GM23248 (cell line): ENCODE data around the gene SIRT4. TPM values are rescaled to one million over a fixed set of nuclear protein-coding genes. Genes with fewer than 3 reads are reported as not detected.

Experiments
- DNase-seq: peaks from one replicate; pipeline ENCODE4 v3.0.0-alpha.2; 2015
- H2AFZ ChIP-seq: fragments of 200-600 bp; sonication (generic); 2 replicates; pipeline ENCODE4 v1.6.1; 2016; ENCODE audit warnings: antibody characterized with exemption
- H3F3A ChIP-seq: fragments of 200-600 bp; sonication (generic); 2 replicates; pipeline ENCODE4 v1.6.1; 2016; ENCODE audit warnings: mild to moderate bottlenecking, antibody characterized with exemption, mixed run types; ENCODE audit not compliant: insufficient read depth
- H3K27ac ChIP-seq: fragments of 200-600 bp; sonication (generic); 2 replicates; pipeline ENCODE4 v1.5.1; 2016; ENCODE audit warnings: mild to moderate bottlenecking
- H3K27me3 ChIP-seq: fragments of 200-600 bp; sonication (generic); replicated peaks from 2 replicates; pipeline ENCODE4 v1.6.1; 2016; ENCODE audit warnings: mild to moderate bottlenecking; ENCODE audit not compliant: insufficient read depth
- H3K36me3 ChIP-seq: fragments of 200-600 bp; sonication (generic); 2 replicates; pipeline ENCODE4 v1.6.1; 2016; ENCODE audit warnings: low read depth, mild to moderate bottlenecking
- H3K4me1 ChIP-seq: fragments of 200-600 bp; sonication (generic); 2 replicates; pipeline ENCODE4 v1.6.1; 2016; ENCODE audit warnings: mild to moderate bottlenecking; ENCODE audit not compliant: insufficient read depth
- H3K4me2 ChIP-seq: fragments of 200-600 bp; sonication (generic); one replicate; pipeline ENCODE4 v1.6.1; 2016; ENCODE audit warnings: mild to moderate bottlenecking; ENCODE audit not compliant: unreplicated experiment
- H3K4me3 ChIP-seq: fragments of 200-600 bp; sonication (generic); 2 replicates; pipeline ENCODE4 v1.5.1; 2016; ENCODE audit warnings: mild to moderate bottlenecking
- H3K79me2 ChIP-seq: fragments of 200-600 bp; sonication (generic); 2 replicates; pipeline ENCODE4 v1.6.1; 2016; ENCODE audit warnings: mild to moderate bottlenecking; ENCODE audit not compliant: insufficient read depth
- H3K9ac ChIP-seq: fragments of 200-600 bp; sonication (generic); 2 replicates; pipeline ENCODE4 v1.6.1; 2016; ENCODE audit warnings: mild to moderate bottlenecking
- H3K9me2 ChIP-seq: fragments of 200-600 bp; sonication (generic); 2 replicates; pipeline ENCODE4 v1.6.1; 2016; ENCODE audit warnings: mixed run types, mild to moderate bottlenecking, moderate library complexity; ENCODE audit not compliant: insufficient read depth
- H3K9me3 ChIP-seq: fragments of 200-600 bp; sonication (generic); one replicate; pipeline ENCODE4 v1.6.1; 2017; ENCODE audit warnings: low read depth
- H4K20me1 ChIP-seq: fragments of 200-600 bp; sonication (generic); 2 replicates; pipeline ENCODE4 v1.6.0; 2016; ENCODE audit not compliant: insufficient read depth
- EZH2 ChIP-seq: fragments of 200-600 bp; sonication (generic); IDR thresholded peaks from 2 replicates; pipeline ENCODE4 v1.6.1; 2018; ENCODE audit warnings: antibody characterized with exemption, mild to moderate bottlenecking; ENCODE audit not compliant: insufficient read depth, poor library complexity, severe bottlenecking
- EZH2phosphoT487 ChIP-seq: fragments of 200-600 bp; sonication (generic); IDR thresholded peaks from 2 replicates; pipeline ENCODE4 v1.6.1; 2018; ENCODE audit warnings: antibody characterized with exemption, moderate library complexity, mild to moderate bottlenecking, low read depth; ENCODE audit not compliant: insufficient read depth
- WGBS, 2 experiments: methylation state at CpG; one replicate each; pipeline ENCODE4 v1.1.6; 2015 to 2017; ENCODE audit warnings: low lambda C conversion rate in 2 of 2, low coverage in 1 of 2; ENCODE audit errors: missing lambda C conversion rate in 2 of 2; 5-methylcytosine and 5-hydroxymethylcytosine counted together
- in situ Hi-C: fragments of 300-500 bp; cut with MboI; formaldehyde crosslinking; loops from 2 replicates; pipeline ENCODE4 v1.15.0; 2020
- polyA plus RNA-seq: library from polyadenylated mRNA; unstranded; fragments of >200 nt; fragmentation: Nextera tagmentation; extraction: Ambion mirVana; gene quantifications from 2 replicates; pipeline ENCODE4 v1.2.1, GENCODE V29; 2016
- total RNA-seq: library from RNA; depleted of rRNA; stranded (reverse); fragments of >200 nt; shearing (Covaris generic); gene quantifications from 2 replicates; pipeline ENCODE4 v1.2.3, GENCODE V29; 2014

SIRT4 gene
- total and polyA plus RNA-seq, 2 experiments from 2014 or later = 1.4 TPM; not detected in 1

GRCh38 chr12:120265473-120266179 lies 36.5 kb upstream of the SIRT4 start, which contains the start of gene PXN:
TSS of gene PXN (minus strand) at chr12:120265730. CDS start at chr12:120265629, 101 bp downstream.
- peak; percentile 92 for DNase-seq
- Histone ChIP-seq H3K4me2 (peak within 1 kb of the TSS; percentile 94), H4K20me1 (no peaks in the 10 kb centered on the region), H2AFZ (no peak within 1 kb of the TSS), H3K9ac (peak within 1 kb of the TSS; percentile 93), H3K27ac (peak within 1 kb of the TSS; percentile 82), H3K9me2 (no peaks in the 10 kb centered on the region), H3K4me3 (peak within 1 kb of the TSS; percentile 82), H3K79me2 (peaks cover 48% of the 10 kb centered on the region), H3K36me3 (no peaks in the 10 kb centered on the region), H3K27me3 (no peaks in the 10 kb centered on the region), H3K4me1 (peaks cover 23% of the 10 kb centered on the region), H3K9me3 (no peaks in the 10 kb centered on the region), H3F3A (peaks cover 42% of the 10 kb centered on the region)
- in situ Hi-C loops = no loop called here
- WGBS, 2 experiments = 1% methylated on average over 38 to 59 of the region's 81 CpGs
- no peak for TF ChIP-seq EZH2
- TF ChIP-seq EZH2phosphoT487 = no peak

GRCh38 chr12:120266180-120266870 lies 35.8 kb upstream of the SIRT4 start:
- Histone ChIP-seq H4K20me1 (no peaks in the 10 kb centered on the region), H3K9me2 (no peaks in the 10 kb centered on the region), H3K9me3 (no peaks in the 10 kb centered on the region), H3K36me3 (no peaks in the 10 kb centered on the region), H3K79me2 (peaks cover 41% of the 10 kb centered on the region), H3F3A (peaks cover 36% of the 10 kb centered on the region), H3K4me1 (peaks cover 16% of the 10 kb centered on the region), H3K4me3 (no peak overlapping the region), H3K27ac (no peak overlapping the region), H3K27me3 (no peaks in the 10 kb centered on the region), H3K4me2 (no peak overlapping the region), H2AFZ (no peak overlapping the region), H3K9ac (no peak overlapping the region)
- no peak for TF ChIP-seq EZH2
- TF ChIP-seq EZH2phosphoT487 = no peak
- DNase-seq = no peak
- 33 to 38% methylated on average over 8 of the region's 8 CpGs for WGBS, 2 experiments
- in situ Hi-C loops = no loop called here

- H3K4me3 ChIP-seq = no peak overlapping the region
- peaks cover 2% of the 10 kb centered on the region; the same call in 1 of the 2 replicates for H3K4me1 ChIP-seq
- no peaks in the 10 kb centered on the region for H3K9me3 ChIP-seq
- no peak overlapping the region for H3K9ac ChIP-seq
- peaks cover 27% of the 10 kb centered on the region for H3K79me2 ChIP-seq
- WGBS, 2 experiments = 58 to 67% methylated on average over 4 of the region's 4 CpGs
- H3K27me3 ChIP-seq = no peaks in the 10 kb centered on the region
- H3K9me2 ChIP-seq = no peaks in the 10 kb centered on the region
- H3F3A ChIP-seq = peaks cover 22% of the 10 kb centered on the region
- H3K4me2 ChIP-seq = no peak overlapping the region
- no peaks in the 10 kb centered on the region for H4K20me1 ChIP-seq
- no peak overlapping the region for H3K27ac ChIP-seq
- DNase-seq = no peak
- no peaks in the 10 kb centered on the region for H3K36me3 ChIP-seq
- no peak overlapping the region for H2AFZ ChIP-seq
- TF ChIP-seq EZH2phosphoT487 (no peak), EZH2 (no peak)
- in situ Hi-C loops = no loop called here
Observed at GRCh38 chr12:120267736-120268135, 34.4 kb upstream of the SIRT4 start.

DNA sequence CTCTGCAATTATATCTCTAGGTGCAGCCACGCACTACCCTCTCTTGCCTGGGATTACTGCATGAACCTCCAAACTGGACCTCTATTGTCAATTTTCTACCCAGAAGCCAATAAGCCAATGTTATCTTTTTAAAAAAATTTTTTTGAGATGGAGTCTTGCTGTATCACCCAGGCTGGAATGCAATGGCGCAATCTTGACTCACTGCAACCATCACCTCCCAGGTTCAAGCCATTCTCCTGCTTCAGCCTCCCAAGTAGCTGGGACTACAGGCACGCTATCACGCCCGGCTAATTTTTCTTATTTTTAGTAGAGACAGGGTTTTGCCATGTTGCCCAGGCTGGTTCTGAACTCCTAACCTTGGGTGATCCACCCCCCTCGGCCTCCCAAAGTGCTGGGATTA lies 25.4 kb upstream of the SIRT4 start:
- in situ Hi-C loops = loop anchor here (10.0 kb wide), 1 partner anchor 52 kb away; no protein-coding TSS in a partner anchor
- WGBS, 2 experiments = 87 to 91% methylated on average over 6 of the region's 6 CpGs

More for the DNA sequence above, 25.4 kb upstream of the SIRT4 start:
- H2AFZ ChIP-seq = no peak overlapping the region
- TF ChIP-seq EZH2 = no peak
- no peak for TF ChIP-seq EZH2phosphoT487
- peak; percentile 51 for DNase-seq
- no peak overlapping the region for H3K4me2 ChIP-seq
- no peak overlapping the region for H3K27ac ChIP-seq
- H3K79me2 ChIP-seq = no peaks in the 10 kb centered on the region
- H3K27me3 ChIP-seq = no peaks in the 10 kb centered on the region
- no peak overlapping the region for H3K4me3 ChIP-seq
- H3K9me3 ChIP-seq = no peaks in the 10 kb centered on the region
- no peaks in the 10 kb centered on the region for H3K9me2 ChIP-seq
- no peak overlapping the region for H3K9ac ChIP-seq
- no peaks in the 10 kb centered on the region for H3K36me3 ChIP-seq
- no peaks in the 10 kb centered on the region for H3K4me1 ChIP-seq
- no peaks in the 10 kb centered on the region for H3F3A ChIP-seq
- H4K20me1 ChIP-seq = no peaks in the 10 kb centered on the region
